Natural killer cell treated with Interleukin-12 subunit alpha and Interleukin-12 subunit beta and Interleukin-15 and Interleukin-18, amount 100 ng/mL, for 72 hours (primary cell): ENCODE results near the gene SERPINA5. TPM values are rescaled to one million over a fixed set of nuclear protein-coding genes. Genes with fewer than 3 reads are reported as not detected.
"Not testable (repeated sequence)": the region's sequence is repeated elsewhere in the genome, so short reads cannot be mapped to it uniquely, and the experiment has no call there.

Experiments
- ATAC-seq, 2 donors: fragments of 150-1000 bp; cut with Tn5 transposase in 1 of 2; sonication (Bioruptor Pico), chemical (Tn5 transposase) in 1 of 2; 2 replicates each; pipeline ENCODE4 v1.10.0; 2021
- DNase-seq: peaks from one replicate; pipeline ENCODE4 v3.0.0; 2022; ENCODE audit warnings: low spot score
- H3K27ac Mint-ChIP-seq, 2 donors: 1 replicate in 1 of 2; 2 replicates in 1 of 2; pipeline ENCODE4 v1.8.0; 2022; ENCODE audit warnings: mixed read lengths in 2 of 2, mild to moderate bottlenecking in 1 of 2, moderate library complexity in 1 of 2
- H3K27me3 Mint-ChIP-seq, 2 donors: 1 replicate in 1 of 2; 2 replicates in 1 of 2; pipeline ENCODE4 v1.8.0; 2022; ENCODE audit warnings: mixed read lengths in 2 of 2
- H3K36me3 Mint-ChIP-seq: one replicate; pipeline ENCODE4 v1.8.0; 2022; ENCODE audit warnings: mixed read lengths
- H3K4me1 Mint-ChIP-seq, 2 donors: 1 replicate in 1 of 2; 2 replicates in 1 of 2; pipeline ENCODE4 v1.8.0; 2022; ENCODE audit warnings: low read depth in 2 of 2, mixed read lengths in 2 of 2, mild to moderate bottlenecking in 1 of 2
- H3K4me3 Mint-ChIP-seq: one replicate; pipeline ENCODE4 v1.8.0; 2022; ENCODE audit warnings: mixed read lengths
- H3K9me3 Mint-ChIP-seq: 2 replicates; pipeline ENCODE4 v1.8.0; 2022; ENCODE audit warnings: mixed read lengths
- total RNA-seq, 2 donors: library from RNA; stranded (reverse); gene quantifications; one replicate each; pipeline ENCODE4 v1.2.3, GENCODE V29; 2022

The SERPINA5 gene
- total RNA-seq, 2 donors from 2014 or later: not detected

- no peaks in the 10 kb centered on the region for H3K4me1 Mint-ChIP-seq
- H3K9me3 Mint-ChIP-seq: no peaks in the 10 kb centered on the region
- peaks cover 0 to 2% of the 10 kb centered on the region in 2 donors for H3K27me3 Mint-ChIP-seq
- H3K36me3 Mint-ChIP-seq: no peaks in the 10 kb centered on the region
- no peak overlapping the region for H3K27ac Mint-ChIP-seq
- no peak for DNase-seq
- no peak for ATAC-seq
- no peak overlapping the region for H3K4me3 Mint-ChIP-seq
Observed at GRCh38 chr14:94573475-94574277, 7.5 kb upstream of the SERPINA5 start.

- ATAC-seq (no peak), DNase-seq (no peak)
- no peaks in the 10 kb centered on the region for H3K9me3 Mint-ChIP-seq
- no peaks in the 10 kb centered on the region for H3K4me1 Mint-ChIP-seq
- peaks cover 0 to 3% of the 10 kb centered on the region in 2 donors for H3K27me3 Mint-ChIP-seq
- no peak overlapping the region for H3K27ac Mint-ChIP-seq
- no peaks in the 10 kb centered on the region for H3K36me3 Mint-ChIP-seq
- no peak overlapping the region for H3K4me3 Mint-ChIP-seq
Observed at GRCh38 chr14:94574336-94574735, 6.9 kb upstream of the SERPINA5 start.

GRCh38 chr14:94575730-94576585 is 5.3 kb upstream of the SERPINA5 start:
- no peaks in the 10 kb centered on the region for H3K4me1 Mint-ChIP-seq
- H3K36me3 Mint-ChIP-seq: no peaks in the 10 kb centered on the region
- no peaks in the 10 kb centered on the region for H3K9me3 Mint-ChIP-seq
- no peak overlapping the region for H3K27ac Mint-ChIP-seq
- H3K4me3 Mint-ChIP-seq: no peak overlapping the region
- peaks cover 0 to 4% of the 10 kb centered on the region in 2 donors for H3K27me3 Mint-ChIP-seq
- no peak for DNase-seq
- ATAC-seq: no peak

- not testable (repeated sequence) for DNase-seq, H3K27me3 Mint-ChIP-seq, H3K9me3 Mint-ChIP-seq, H3K4me1 Mint-ChIP-seq, H3K36me3 Mint-ChIP-seq, H3K4me3 Mint-ChIP-seq, ATAC-seq, H3K27ac Mint-ChIP-seq
Observed at GRCh38 chr14:94577472-94577871, 3.8 kb upstream of the SERPINA5 start.

- ATAC-seq: no peak
- Mint-ChIP-seq H3K4me1 (no peaks in the 10 kb centered on the region), H3K36me3 (no peaks in the 10 kb centered on the region), H3K27me3 (peaks cover 0 to 5% of the 10 kb centered on the region in 2 donors), H3K27ac (no peak overlapping the region), H3K9me3 (no peaks in the 10 kb centered on the region), H3K4me3 (no peak overlapping the region)
- no peak for DNase-seq
Observed at GRCh38 chr14:94578712-94579111, 2.5 kb upstream of the SERPINA5 start.

GRCh38 chr14:94582199-94582750 is 1.0 kb downstream of the SERPINA5 start:
- Mint-ChIP-seq H3K9me3 (no peaks in the 10 kb centered on the region), H3K4me1 (no peaks in the 10 kb centered on the region), H3K27ac (no peak overlapping the region), H3K36me3 (no peaks in the 10 kb centered on the region), H3K27me3 (peaks cover 0 to 5% of the 10 kb centered on the region in 2 donors), H3K4me3 (no peak overlapping the region)
- no peak for ATAC-seq
- no peak for DNase-seq

GRCh38 chr14:94582851-94583250 is 1.6 kb downstream of the SERPINA5 start:
- no peaks in the 10 kb centered on the region for H3K36me3 Mint-ChIP-seq
- H3K27me3 Mint-ChIP-seq: peaks cover 0 to 5% of the 10 kb centered on the region in 2 donors
- no peak overlapping the region for H3K4me3 Mint-ChIP-seq
- no peaks in the 10 kb centered on the region for H3K4me1 Mint-ChIP-seq
- ATAC-seq (no peak), DNase-seq (no peak)
- no peak overlapping the region for H3K27ac Mint-ChIP-seq
- H3K9me3 Mint-ChIP-seq: no peaks in the 10 kb centered on the region

GRCh38 chr14:94583557-94583956 is 2.3 kb downstream of the SERPINA5 start:
- DNase-seq (no peak), ATAC-seq (no peak)
- Mint-ChIP-seq H3K4me3 (no peak overlapping the region), H3K27ac (no peak overlapping the region), H3K36me3 (no peaks in the 10 kb centered on the region), H3K4me1 (no peaks in the 10 kb centered on the region), H3K27me3 (peaks cover 0 to 5% of the 10 kb centered on the region in 2 donors), H3K9me3 (no peaks in the 10 kb centered on the region)

- ATAC-seq (no peak), DNase-seq (peak; percentile 23)
- H3K27ac Mint-ChIP-seq: no peak overlapping the region
- H3K4me3 Mint-ChIP-seq: no peak overlapping the region
- H3K27me3 Mint-ChIP-seq: peaks cover 0 to 2% of the 10 kb centered on the region in 2 donors
- H3K4me1 Mint-ChIP-seq: no peaks in the 10 kb centered on the region
- H3K9me3 Mint-ChIP-seq: no peaks in the 10 kb centered on the region
- H3K36me3 Mint-ChIP-seq: no peaks in the 10 kb centered on the region
Observed at GRCh38 chr14:94584591-94585280, 3.5 kb downstream of the SERPINA5 start.

GRCh38 chr14:94586635-94587034 is 5.4 kb downstream of the SERPINA5 start:
- H3K4me3 Mint-ChIP-seq: no peak overlapping the region
- H3K9me3 Mint-ChIP-seq: peaks cover 4% of the 10 kb centered on the region
- no peak overlapping the region for H3K27ac Mint-ChIP-seq
- H3K27me3 Mint-ChIP-seq: peaks cover 2 to 9% of the 10 kb centered on the region in 2 donors
- no peaks in the 10 kb centered on the region for H3K4me1 Mint-ChIP-seq
- no peak for ATAC-seq
- no peaks in the 10 kb centered on the region for H3K36me3 Mint-ChIP-seq
- DNase-seq: peak; percentile 44

GRCh38 chr14:94588311-94588710 is 7.1 kb downstream of the SERPINA5 start:
- no peak overlapping the region for H3K4me3 Mint-ChIP-seq
- H3K36me3 Mint-ChIP-seq: no peaks in the 10 kb centered on the region
- no peak overlapping the region for H3K27ac Mint-ChIP-seq
- peaks cover 0 to 9% of the 10 kb centered on the region in 2 donors for H3K27me3 Mint-ChIP-seq
- no peaks in the 10 kb centered on the region for H3K4me1 Mint-ChIP-seq
- ATAC-seq: no peak
- peaks cover 4% of the 10 kb centered on the region for H3K9me3 Mint-ChIP-seq
- DNase-seq: no peak

GRCh38 chr14:94591073-94591472 is 9.8 kb downstream of the SERPINA5 start:
- H3K27me3 Mint-ChIP-seq: peaks cover 5 to 12% of the 10 kb centered on the region in 2 donors
- no peak for DNase-seq
- peaks cover 4% of the 10 kb centered on the region for H3K9me3 Mint-ChIP-seq
- no peaks in the 10 kb centered on the region for H3K36me3 Mint-ChIP-seq
- H3K4me3 Mint-ChIP-seq: no peak overlapping the region
- H3K27ac Mint-ChIP-seq: no peak overlapping the region
- H3K4me1 Mint-ChIP-seq: no peaks in the 10 kb centered on the region
- no peak for ATAC-seq

- H3K27me3 Mint-ChIP-seq: peaks cover 6 to 16% of the 10 kb centered on the region in 2 donors
- H3K4me1 Mint-ChIP-seq: no peaks in the 10 kb centered on the region
- peaks cover 4% of the 10 kb centered on the region for H3K9me3 Mint-ChIP-seq
- peak; percentile 31 for DNase-seq
- H3K27ac Mint-ChIP-seq: no peak overlapping the region
- H3K36me3 Mint-ChIP-seq: no peaks in the 10 kb centered on the region
- no peak for ATAC-seq
- no peak overlapping the region for H3K4me3 Mint-ChIP-seq
Observed at GRCh38 chr14:94591871-94592270, 10.6 kb downstream of the SERPINA5 start.
